K562 (cell line): ENCODE results near the gene CLSTN2.

Experiments
- CTCF ChIP-seq, 3 experiments: IDR thresholded peaks in 2 of 3; conservative IDR thresholded peaks in 1 of 3; 2 replicates each; pipeline ENCODE4 v1.5.1; 2011 to 2012; ENCODE audit warnings: low read length in 3 of 3, mild to moderate bottlenecking in 3 of 3, control low read depth in 2 of 3, improper control_type of control experiment in 1 of 3, inconsistent platforms in 1 of 3, low read depth in 1 of 3, mixed read lengths in 1 of 3, moderate library complexity in 1 of 3; ENCODE audit not compliant: insufficient read depth in 2 of 3
- E4F1 ChIP-seq: fragments of 250-450 bp; sonication (Bioruptor Pico); IDR thresholded peaks from 2 replicates; pipeline ENCODE4 v1.5.0; 2021; ENCODE audit warnings: mild to moderate bottlenecking, borderline replicate concordance
- EP300 ChIP-seq: IDR thresholded peaks from 2 replicates; pipeline ENCODE4 v1.6.1; 2012; ENCODE audit warnings: low read length, improper control_type of control experiment
- EZH2 ChIP-seq: IDR thresholded peaks from 2 replicates; pipeline ENCODE4 v1.6.1; 2012; ENCODE audit warnings: low read depth, mild to moderate bottlenecking, inconsistent platforms, low read length, borderline replicate concordance
- IFI16 ChIP-seq: fragments of 250-450 bp; sonication (Bioruptor Pico); IDR thresholded peaks from 2 replicates; pipeline ENCODE4 v2.1.2; 2022; ENCODE audit warnings: mild to moderate bottlenecking, inconsistent platforms
- POLR2B ChIP-seq: fragments of 450-650 bp; IDR thresholded peaks from 2 replicates; pipeline ENCODE4 v1.6.1; 2018; ENCODE audit warnings: low read depth; ENCODE audit not compliant: partially characterized antibody
- POLR3A ChIP-seq: IDR thresholded peaks from 2 replicates; pipeline ENCODE4 v1.6.1; 2011; ENCODE audit warnings: borderline replicate concordance, mild to moderate bottlenecking, moderate library complexity; ENCODE audit not compliant: insufficient read length, insufficient read depth; ENCODE audit errors: extremely low read depth
- PREB ChIP-seq: sonication (generic); formaldehyde crosslinking; IDR thresholded peaks from 2 replicates; pipeline ENCODE4 v1.8.1; 2023; ENCODE audit warnings: mild to moderate bottlenecking, missing genetic modification reagents
- REST ChIP-seq, 2 experiments: fragments of 450-650 bp; formaldehyde crosslinking in 1 of 2; IDR thresholded peaks; 2 replicates each; pipeline versions ENCODE4 v1.4.0 to v1.6.1; 2014 to 2020; ENCODE audit warnings: mild to moderate bottlenecking in 2 of 2, borderline replicate concordance in 1 of 2, low read depth in 1 of 2
- TRIM25 ChIP-seq: fragments of 450-650 bp; IDR thresholded peaks from 2 replicates; pipeline ENCODE4 v1.7.0; 2016; ENCODE audit warnings: borderline replicate concordance
- ZFP1 ChIP-seq: fragments of 450-650 bp; formaldehyde crosslinking; IDR thresholded peaks from 2 replicates; pipeline ENCODE4 v1.4.0; 2020; ENCODE audit warnings: mild to moderate bottlenecking, mixed read lengths
- ZNF146 ChIP-seq: IDR thresholded peaks from one replicate; pipeline ENCODE4 v1.6.1; 2018; ENCODE audit warnings: missing compliant biosample characterization; ENCODE audit not compliant: unreplicated experiment

GRCh38 chr3:140573011-140573410, 638.0 kb downstream of the CLSTN2 start:
- no peak for TF ChIP-seq POLR2B
- TF ChIP-seq TRIM25, result no peak
- TF ChIP-seq ZFP1 (CRISPR knock-in tag), result no peak
- TF ChIP-seq REST (IDR thresholded peaks at IDR 0.05; ENCODE audit: borderline replicate concordance), result no peak
- TF ChIP-seq REST (CRISPR knock-in tag; IDR thresholded peaks at IDR 0.05; ENCODE audit: low read depth), result no peak
- no peak for TF ChIP-seq PREB (CRISPR knock-in tag)
- TF ChIP-seq ZNF146 (CRISPR knock-in tag), result no peak
- no peak for TF ChIP-seq E4F1 (CRISPR knock-in tag)
- TF ChIP-seq EP300, result no peak
- no peak for TF ChIP-seq IFI16 (CRISPR knock-in tag)
- TF ChIP-seq CTCF (IDR thresholded peaks at IDR 0.05 in 2 of 3, conservative IDR thresholded peaks at IDR 0.05 in 1 of 3; ENCODE audit: insufficient read depth in 2 of 3, low read depth in 1 of 3, low read length in 3 of 3), result no peak
- TF ChIP-seq EZH2, result no peak
- no peak for TF ChIP-seq POLR3A
